ENCODE data around the gene MALAT1. TPM values are rescaled to one million over a fixed set of nuclear protein-coding genes. Genes with fewer than 3 reads are reported as not detected.

MALAT1 gene
- total RNA-seq, 1 experiment from 2014 or later, result 6,000 TPM

GRCh38 chr11:65542738-65543390, 44.0 kb downstream of the MALAT1 start:
- no peak overlapping the region for H3K4me2 ChIP-seq (ENCODE audit: low read length)
- TF ChIP-seq EZH2phosphoT487 (IDR thresholded peaks at IDR 0.05; ENCODE audit: borderline replicate concordance) (no peak), POLR2A (IDR thresholded peaks at IDR 0.05; ENCODE audit: borderline replicate concordance, extremely low read depth, insufficient read depth, insufficient read length) (no peak), POLR2AphosphoS5 (IDR thresholded peaks at IDR 0.05; ENCODE audit: low read depth, low read length) (no peak), ZBTB33 (IDR thresholded peaks at IDR 0.05; ENCODE audit: extremely low read depth, insufficient replicate concordance, low read length) (no peak), TCF7L2 (IDR thresholded peaks at IDR 0.05; ENCODE audit: borderline replicate concordance, extremely low read depth, insufficient read depth, insufficient read length) (no peak), SRF (IDR thresholded peaks at IDR 0.05; ENCODE audit: low read depth) (no peak), FOSL1 (IDR thresholded peaks at IDR 0.05; ENCODE audit: low read depth) (no peak), CBX3 (IDR thresholded peaks at IDR 0.05; ENCODE audit: low read depth) (no peak), ELF1 (IDR thresholded peaks at IDR 0.05; ENCODE audit: borderline replicate concordance, low read depth) (no peak), EGR1 (IDR thresholded peaks at IDR 0.05; ENCODE audit: low read depth) (no peak), SP1 (IDR thresholded peaks at IDR 0.05; ENCODE audit: low read depth) (no peak), YY1 (IDR thresholded peaks at IDR 0.05; ENCODE audit: extremely low read depth, insufficient replicate concordance, low read depth, low read length) (no peak), JUND (IDR thresholded peaks at IDR 0.05) (no peak)
- H4K20me1 ChIP-seq (ENCODE audit: insufficient read depth), result no peaks in the 10 kb centered on the region
- H3K9ac ChIP-seq (ENCODE audit: low read length), result no peak overlapping the region
- H3K9me3 ChIP-seq (ENCODE audit: control insufficient read depth in 1 of 2, insufficient read depth in 1 of 2, low read depth in 1 of 2, low read length in 2 of 2), result no peaks in the 10 kb centered on the region
- ChIA-PET CTCF (interaction anchor here (3.0 to 4.6 kb wide), 4 partner anchors 9 to 51 kb away, joined by 25 to 89 read pairs (median 28); partner anchors contain the start of genes FAM89B, KCNK7 and ZNRD2), POLR2A (interaction anchor here (1.1 kb wide), 1 partner anchor 9 kb away, joined by 7 read pairs; no protein-coding TSS in a partner anchor), RAD21 (ENCODE audit: low non-redundant PET in 1 of 2, low total read pairs in 2 of 2, uncharacterized antibody in 2 of 2, unreplicated experiment in 2 of 2) (no interaction called here)
- ATAC-seq, result no peak
- H3K36me3 ChIP-seq (ENCODE audit: control insufficient read depth in 1 of 2, insufficient read depth in 2 of 2, low read length in 2 of 2), result peaks cover 0 to 9% of the 10 kb centered on the region in 2 experiments; a peak in 1 of 4 replicates
- intact Hi-C loops (cut with micrococcal nuclease), result no loop called here
- H3K27me3 ChIP-seq (ENCODE audit: insufficient read depth, low read length), result no peaks in the 10 kb centered on the region
- H3K27ac ChIP-seq (ENCODE audit: low read depth, low read length), result no peak overlapping the region
- no peak overlapping the region for H3K4me3 ChIP-seq (replicated peaks in 1 of 2; ENCODE audit: low read depth in 1 of 2, low read length in 2 of 2)
- peaks cover 14% of the 10 kb centered on the region for H3K79me2 ChIP-seq (ENCODE audit: insufficient read depth, low read length)
- no peak for DNase-seq (ENCODE audit: low read depth, low spot score)
- no TSS peak for BruUV-seq (replicated peaks)
- no peak overlapping the region for H2AFZ ChIP-seq (ENCODE audit: low read depth, low read length, poor library complexity, severe bottlenecking)
- H3K4me1 ChIP-seq (ENCODE audit: control insufficient read depth in 1 of 2, insufficient read depth in 2 of 2, low read length in 2 of 2), result peaks cover 19 to 47% of the 10 kb centered on the region in 2 experiments
- H3K9me2 ChIP-seq (ENCODE audit: insufficient read depth), result no peaks in the 10 kb centered on the region

Data from HCT116 (cell line).